H1 (cell line): ENCODE results near the gene PDZD2. TPM values are rescaled to one million over a fixed set of nuclear protein-coding genes. Genes with fewer than 3 reads are reported as not detected.

Source experiments
- CTCF ChIA-PET: fragments of 300-600 bp; sonication (Branson Sonifier 250); formaldehyde crosslinking; loops from one replicate; lab custom pipeline; 2021; ENCODE audit not compliant: partially characterized antibody; lab: Charles Lee
- POLR2A ChIA-PET: fragments of 300-600 bp; sonication (Branson Sonifier 250); formaldehyde crosslinking; loops from one replicate; lab custom pipeline; 2021; ENCODE audit warnings: inconsistent platforms; ENCODE audit not compliant: partially characterized antibody; lab: Charles Lee
- DNase-seq, 2 experiments: peaks; one replicate each; pipeline versions ENCODE4 v3.0.0 to v3.0.0-alpha.2; 2010 to 2022; ENCODE audit warnings: low spot score in 2 of 2, low read depth in 1 of 2, mixed read lengths in 1 of 2
- FAIRE-seq: peaks from 2 replicates; lab custom pipeline; 2011; peaks lifted over from hg19 to GRCh38; lab: Jason Lieb, UNC
- H2AFZ ChIP-seq: 2 replicates; pipeline ENCODE4 v1.8.1; 2012; ENCODE audit warnings: low read length, inconsistent platforms
- H2AK5ac ChIP-seq: 2 replicates; pipeline ENCODE4 v1.6.1; 2013; ENCODE audit warnings: low read depth, low read length
- H2BK120ac ChIP-seq: replicated peaks from 2 replicates; pipeline ENCODE3; 2013; ENCODE audit warnings: low read depth, low read length, inconsistent platforms
- H2BK12ac ChIP-seq: 2 replicates; pipeline ENCODE4 v1.6.1; 2013; ENCODE audit warnings: low read depth, low read length
- H2BK15ac ChIP-seq: 2 replicates; pipeline ENCODE4 v1.6.1; 2013; ENCODE audit warnings: low read length
- H2BK20ac ChIP-seq: 2 replicates; pipeline ENCODE4 v1.6.1; 2013; ENCODE audit warnings: low read length
- H2BK5ac ChIP-seq: 2 replicates; pipeline ENCODE4 v1.6.1; 2013; ENCODE audit warnings: low read depth, low read length
- H3K14ac ChIP-seq: 2 replicates; pipeline ENCODE4 v1.6.1; 2013; ENCODE audit warnings: inconsistent platforms; ENCODE audit not compliant: insufficient read length
- H3K18ac ChIP-seq: 2 replicates; pipeline ENCODE4 v1.6.1; 2013; ENCODE audit warnings: low read length; ENCODE audit errors: extremely low read depth
- H3K23ac ChIP-seq: 2 replicates; pipeline ENCODE4 v1.6.1; 2013; ENCODE audit warnings: inconsistent platforms; ENCODE audit not compliant: insufficient read length
- H3K23me2 ChIP-seq: 2 replicates; pipeline ENCODE4 v1.6.1; 2013; ENCODE audit warnings: low read depth, low read length
- H3K27ac ChIP-seq: 2 replicates; pipeline ENCODE4 v1.6.1; 2011; ENCODE audit warnings: low read depth, low read length, inconsistent platforms
- H3K27me3 ChIP-seq, 4 experiments: replicated peaks in 1 of 4; 1 replicate in 1 of 4; 2 replicates in 3 of 4; pipeline versions ENCODE4 v1.6.1 to v1.8.1; 2011 to 2013; ENCODE audit warnings: low read length in 3 of 4, mild to moderate bottlenecking in 3 of 4, inconsistent platforms in 2 of 4, mixed read lengths in 2 of 4, moderate library complexity in 1 of 4; ENCODE audit not compliant: control insufficient read depth in 3 of 4, insufficient read depth in 3 of 4; ENCODE audit errors: extremely low read depth in 1 of 4
- H3K36me3 ChIP-seq, 4 experiments: 2 replicates each; pipeline versions ENCODE4 v1.6.1 to v1.8.1; 2011 to 2013; ENCODE audit warnings: mild to moderate bottlenecking in 4 of 4, low read length in 3 of 4, moderate library complexity in 2 of 4, control low read depth in 1 of 4, inconsistent platforms in 1 of 4; ENCODE audit not compliant: insufficient read depth in 4 of 4, control insufficient read depth in 2 of 4
- H3K4ac ChIP-seq: replicated peaks from 2 replicates; pipeline ENCODE3; 2013; ENCODE audit warnings: low read length, low read depth, mixed read lengths, inconsistent platforms; ENCODE audit not compliant: insufficient read length
- H3K4me1 ChIP-seq, 4 experiments: replicated peaks in 1 of 4; 1 replicate in 1 of 4; 2 replicates in 3 of 4; pipeline versions ENCODE4 v1.6.1 to v1.8.1; 2011 to 2013; ENCODE audit warnings: low read length in 3 of 4, inconsistent platforms in 2 of 4, mixed read lengths in 1 of 4; ENCODE audit not compliant: insufficient read depth in 4 of 4, control insufficient read depth in 3 of 4
- H3K4me2 ChIP-seq, 2 experiments: 2 replicates each; pipeline versions ENCODE4 v1.6.1 to v1.8.1; 2011 to 2013; ENCODE audit warnings: low read depth in 2 of 2, low read length in 2 of 2, control low read depth in 1 of 2, inconsistent platforms in 1 of 2, mild to moderate bottlenecking in 1 of 2; ENCODE audit not compliant: insufficient read depth in 1 of 2
- H3K4me3 ChIP-seq, 4 experiments: fragments of 200-600, 300-600 bp in 1 of 4; sonication (generic), shearing (Covaris generic), sonication (Bioruptor Twin) in 1 of 4; 2 replicates each; pipeline versions ENCODE4 v1.5.1 to v1.8.1; 2011 to 2016; ENCODE audit warnings: low read length in 4 of 4, low read depth in 3 of 4, control low read depth in 2 of 4, inconsistent platforms in 2 of 4, mild to moderate bottlenecking in 2 of 4, mixed read lengths in 1 of 4, moderate library complexity in 1 of 4; ENCODE audit not compliant: insufficient read depth in 2 of 4; ENCODE audit errors: extremely low read depth in 1 of 4
- H3K56ac ChIP-seq: replicated peaks from 2 replicates; pipeline ENCODE3; 2013; ENCODE audit warnings: low read depth, mild to moderate bottlenecking, mixed read lengths, low read length, inconsistent platforms; ENCODE audit not compliant: insufficient read length
- H3K79me1 ChIP-seq: 2 replicates; pipeline ENCODE4 v1.6.1; 2013; ENCODE audit warnings: low read depth, low read length, control low read depth
- H3K79me2 ChIP-seq, 2 experiments: 2 replicates each; pipeline versions ENCODE4 v1.6.1 to v1.8.1; 2012 to 2013; ENCODE audit warnings: low read length in 2 of 2, mild to moderate bottlenecking in 2 of 2, inconsistent platforms in 1 of 2; ENCODE audit not compliant: insufficient read depth in 2 of 2, control insufficient read depth in 1 of 2
- H3K9ac ChIP-seq, 4 experiments: replicated peaks in 1 of 4; 1 replicate in 1 of 4; 2 replicates in 3 of 4; pipeline versions ENCODE4 v1.6.1 to v1.8.1; 2011 to 2013; ENCODE audit warnings: low read depth in 3 of 4, low read length in 3 of 4, control low read depth in 2 of 4, mild to moderate bottlenecking in 2 of 4, moderate library complexity in 2 of 4, inconsistent platforms in 1 of 4; ENCODE audit errors: extremely low read depth in 1 of 4
- H3K9me3 ChIP-seq, 2 experiments: 2 replicates each; pipeline versions ENCODE4 v1.6.1 to v1.8.1; 2012 to 2013; ENCODE audit warnings: mild to moderate bottlenecking in 2 of 2, moderate library complexity in 2 of 2, control low read depth in 1 of 2, inconsistent platforms in 1 of 2, low read depth in 1 of 2, low read length in 1 of 2, mixed read lengths in 1 of 2; ENCODE audit not compliant: insufficient read depth in 2 of 2
- H4K20me1 ChIP-seq, 2 experiments: replicated peaks in 1 of 2; 2 replicates each; pipeline versions ENCODE3 to v1.8.1; 2011 to 2013; ENCODE audit warnings: inconsistent platforms in 2 of 2, low read length in 2 of 2, mild to moderate bottlenecking in 1 of 2; ENCODE audit not compliant: insufficient read depth in 2 of 2, control insufficient read depth in 1 of 2
- H4K5ac ChIP-seq: 2 replicates; pipeline ENCODE4 v1.6.1; 2013; ENCODE audit warnings: low read length, low read depth, mixed read lengths, inconsistent platforms; ENCODE audit not compliant: insufficient read length
- H4K8ac ChIP-seq: 2 replicates; pipeline ENCODE4 v1.8.0; 2013; ENCODE audit warnings: mild to moderate bottlenecking, moderate library complexity, low read length, inconsistent platforms; ENCODE audit not compliant: insufficient read depth; ENCODE audit errors: extremely low read depth
- H4K91ac ChIP-seq: replicated peaks from 2 replicates; pipeline ENCODE3; 2013; ENCODE audit warnings: low read length, mixed read lengths, inconsistent platforms; ENCODE audit not compliant: insufficient read length
- ASH2L ChIP-seq: fragments of 200-600, 300-600 bp; sonication (generic); IDR thresholded peaks from one replicate; pipeline ENCODE4 v1.7.1; 2017; ENCODE audit warnings: low read length
- FOSL1 ChIP-seq: IDR thresholded peaks from 2 replicates; pipeline ENCODE4 v1.6.1; 2011; ENCODE audit warnings: mild to moderate bottlenecking, low read depth, low read length, moderate library complexity; ENCODE audit not compliant: insufficient read depth
- WGBS, 2 experiments: shearing (Covaris generic) in 1 of 2; methylation state at CpG; one replicate each; pipeline versions ENCODE4 v1.1.6 to v1.1.7; 2013 to 2015; ENCODE audit warnings: low lambda C conversion rate in 2 of 2, mixed read lengths in 2 of 2, inconsistent platforms in 1 of 2, low coverage in 1 of 2, missing lambda C conversion rate in 1 of 2; ENCODE audit not compliant: insufficient replicate concordance in 2 of 2, insufficient coverage in 1 of 2, insufficient read length in 1 of 2; ENCODE audit errors: extremely low coverage in 1 of 2, missing lambda C conversion rate in 1 of 2; 5-methylcytosine and 5-hydroxymethylcytosine counted together
- polyA plus RNA-seq, 7 experiments: library from polyadenylated mRNA; depleted of rRNA in 3 of 7; stranded (reverse) in 5 of 7; unstranded in 2 of 7; fragments of >200 nt in 5 of 7; fragments of 200-250 nt in 2 of 7; gene quantifications; 1 replicate in 5 of 7; 2 replicates in 1 of 7; 4 replicates in 1 of 7; pipeline versions ENCODE4 v1.2.1 to v1.2.3, GENCODE V29; 2011 to 2013; ENCODE audit warnings: missing spikeins in 2 of 7, mixed read lengths in 2 of 7
- total RNA-seq: library from RNA; stranded (reverse); fragmentation: NEBNext Ultra II Directional; extraction: Animal tissue kit (Norgen Biotek cat#: 25700); gene quantifications from 2 replicates; pipeline ENCODE4 v1.2.1, GENCODE V29; 2021

The PDZD2 gene
- total and polyA plus RNA-seq, 2 of the 8 experiments (the other 6 are each of a cell fraction or from before 2014, with no cell fraction given) = 1.2 to 6.8 TPM

GRCh38 chr5:32135086-32135485 is 496.2 kb downstream of the PDZD2 start:
- 83% methylated on average over 1 of the region's 1 CpG; no CpG with 5 or more reads in 1 of the 2 experiments for WGBS, 2 experiments
- Histone ChIP-seq H3K4me1 (no peaks in the 10 kb centered on the region), H3K23ac (no peak overlapping the region), H2BK15ac (no peak overlapping the region), H3K9ac (no peak overlapping the region), H3K27me3 (peaks cover 0 to 1% (median 0%) of the 10 kb centered on the region in 4 experiments; a peak in 1 of 7 replicates), H4K8ac (no peak overlapping the region), H3K27ac (no peak overlapping the region), H3K4me3 (no peak overlapping the region), H3K23me2 (no peaks in the 10 kb centered on the region), H2BK120ac (no peak overlapping the region), H4K91ac (no peak overlapping the region), H2AK5ac (no peak overlapping the region), H2BK20ac (no peak overlapping the region), H3K79me1 (no peaks in the 10 kb centered on the region), H4K20me1 (peaks cover 2 to 5% of the 10 kb centered on the region in 2 experiments), H3K14ac (no peak overlapping the region), H4K5ac (no peak overlapping the region), H3K4me2 (no peak overlapping the region), H3K9me3 (no peaks in the 10 kb centered on the region), H3K56ac (no peak overlapping the region), H3K79me2 (peaks cover 0 to 45% of the 10 kb centered on the region in 2 experiments; a peak in 2 of 4 replicates), H2AFZ (no peak overlapping the region), H3K36me3 (peaks cover 7 to 36% (median 13%) of the 10 kb centered on the region in 4 experiments), H3K4ac (no peak overlapping the region), H3K18ac (no peak overlapping the region), H2BK12ac (no peak overlapping the region), H2BK5ac (no peak overlapping the region)
- FAIRE-seq (no peak), DNase-seq (no peak)
- ChIA-PET POLR2A (interaction anchor here (0.7 to 1.0 kb wide), 3 partner anchors 7 to 11 kb away, joined by 3 read pairs; no protein-coding TSS in a partner anchor), CTCF (interaction anchor here (1.3 kb wide), 2 partner anchors 37 to 323 kb away, joined by 3 to 4 read pairs; no protein-coding TSS in a partner anchor)
- no peak for TF ChIP-seq FOSL1
- no peak for TF ChIP-seq ASH2L
